ENCODE measurements around the gene FMN2.

FMN2 gene

DNA sequence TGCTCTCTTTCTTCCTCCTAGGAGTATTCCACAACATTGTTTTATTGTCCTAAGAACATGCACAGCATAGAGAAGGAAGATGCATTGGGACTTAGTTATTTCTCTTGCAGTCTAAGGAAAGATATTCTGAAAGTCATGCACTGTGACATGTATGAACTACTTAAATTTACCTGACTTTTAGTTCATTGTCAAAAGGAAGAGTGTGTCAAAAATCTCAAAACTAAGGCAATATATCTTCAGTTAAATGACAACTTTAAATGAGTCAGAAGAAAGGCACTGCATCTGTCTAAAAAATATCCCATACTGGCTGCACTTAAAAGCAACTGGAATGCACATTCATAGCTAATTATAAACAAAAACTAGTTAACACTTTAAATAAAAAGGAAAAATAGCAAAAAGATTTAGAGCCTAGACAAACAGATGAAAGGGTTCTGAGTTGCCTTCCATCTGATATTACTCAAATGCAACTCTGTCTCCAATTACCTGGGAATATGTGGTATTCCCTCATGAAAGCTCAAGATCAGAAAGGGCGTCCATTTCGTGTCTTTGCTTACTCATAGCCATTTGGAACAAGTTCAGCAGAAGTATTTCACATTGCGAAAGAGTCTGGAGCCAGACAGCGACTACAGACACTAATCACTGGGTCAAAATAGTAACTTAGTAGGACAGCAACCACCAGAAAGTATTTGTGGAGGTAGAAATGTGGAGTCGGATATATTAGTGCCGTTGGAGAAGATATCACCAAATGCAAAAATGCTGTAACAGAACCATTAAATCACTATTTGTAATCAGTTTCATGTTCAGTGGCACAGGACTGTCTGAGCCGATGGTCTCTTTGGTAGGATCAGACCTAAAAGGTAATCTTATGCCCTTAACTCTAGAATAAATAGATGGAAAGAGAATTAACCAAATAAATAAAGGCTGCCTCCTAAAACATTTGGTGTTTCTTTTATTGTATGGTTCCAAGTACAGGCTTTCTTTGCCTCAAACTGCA lies 294.6 kb downstream of the FMN2 start:
- no peaks in the 10 kb centered on the region for H3K79me2 ChIP-seq (ENCODE audit: low read length)
- H3K4me2 ChIP-seq (ENCODE audit: low read length), result no peak overlapping the region

DNA sequence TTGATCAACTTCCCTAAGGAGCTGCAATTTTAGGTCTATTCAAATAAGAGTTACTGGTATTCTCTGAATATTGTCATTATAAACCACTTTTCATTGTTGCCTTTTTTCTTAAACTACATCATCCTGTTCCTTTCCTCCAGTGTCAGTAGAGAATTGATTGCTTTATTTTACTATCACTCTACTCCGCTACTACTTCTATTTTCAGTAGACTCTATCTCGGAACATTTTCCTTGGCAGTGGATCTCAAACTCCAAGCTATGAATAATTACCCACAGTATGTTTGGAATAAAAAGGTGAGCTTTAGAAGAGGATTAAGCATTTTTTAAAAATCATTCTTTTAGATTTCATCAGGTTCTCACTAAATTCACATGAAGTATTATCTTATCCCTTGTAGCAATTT lies 295.4 kb downstream of the FMN2 start:
- H3K9me3 ChIP-seq (ENCODE audit: insufficient read depth, low read length), result no peaks in the 10 kb centered on the region
- H3K79me2 ChIP-seq (ENCODE audit: low read length), result no peaks in the 10 kb centered on the region
- peaks cover 9% of the 10 kb centered on the region; the same call in 1 of the 2 replicates for H3K27me3 ChIP-seq (ENCODE audit: low read depth, low read length)
- H3K4me3 ChIP-seq (ENCODE audit: low read length), result no peak overlapping the region
- no peak overlapping the region for H2AFZ ChIP-seq (ENCODE audit: low read depth, low read length)
- H3K4me2 ChIP-seq (ENCODE audit: low read length), result no peak overlapping the region
- H3K36me3 ChIP-seq (replicated peaks; ENCODE audit: low read depth, low read length), result no peaks in the 10 kb centered on the region
- no peak overlapping the region for H3K27ac ChIP-seq (ENCODE audit: low read length)
- TF ChIP-seq, protein P1, sequence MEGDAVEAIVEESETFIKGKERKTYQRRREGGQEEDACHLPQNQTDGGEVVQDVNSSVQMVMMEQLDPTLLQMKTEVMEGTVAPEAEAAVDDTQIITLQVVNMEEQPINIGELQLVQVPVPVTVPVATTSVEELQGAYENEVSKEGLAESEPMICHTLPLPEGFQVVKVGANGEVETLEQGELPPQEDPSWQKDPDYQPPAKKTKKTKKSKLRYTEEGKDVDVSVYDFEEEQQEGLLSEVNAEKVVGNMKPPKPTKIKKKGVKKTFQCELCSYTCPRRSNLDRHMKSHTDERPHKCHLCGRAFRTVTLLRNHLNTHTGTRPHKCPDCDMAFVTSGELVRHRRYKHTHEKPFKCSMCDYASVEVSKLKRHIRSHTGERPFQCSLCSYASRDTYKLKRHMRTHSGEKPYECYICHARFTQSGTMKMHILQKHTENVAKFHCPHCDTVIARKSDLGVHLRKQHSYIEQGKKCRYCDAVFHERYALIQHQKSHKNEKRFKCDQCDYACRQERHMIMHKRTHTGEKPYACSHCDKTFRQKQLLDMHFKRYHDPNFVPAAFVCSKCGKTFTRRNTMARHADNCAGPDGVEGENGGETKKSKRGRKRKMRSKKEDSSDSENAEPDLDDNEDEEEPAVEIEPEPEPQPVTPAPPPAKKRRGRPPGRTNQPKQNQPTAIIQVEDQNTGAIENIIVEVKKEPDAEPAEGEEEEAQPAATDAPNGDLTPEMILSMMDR (IDR thresholded peaks at IDR 0.05; ENCODE audit: low read depth, low read length), result no peak
- no peak for TF ChIP-seq EZH2phosphoT487 (IDR thresholded peaks at IDR 0.05; ENCODE audit: low read depth)
- H4K20me1 ChIP-seq (ENCODE audit: insufficient read depth, low read length), result no peaks in the 10 kb centered on the region
- no peaks in the 10 kb centered on the region for H3K4me1 ChIP-seq (ENCODE audit: low read length)
- no peak overlapping the region for H3K9ac ChIP-seq (ENCODE audit: low read length)

More for the DNA sequence above, 294.6 kb downstream of the FMN2 start:
- Histone ChIP-seq H3K36me3 (replicated peaks; ENCODE audit: low read depth, low read length) (no peaks in the 10 kb centered on the region), H3K27me3 (ENCODE audit: low read depth, low read length) (peaks cover 9% of the 10 kb centered on the region; the same call in 1 of the 2 replicates), H2AFZ (ENCODE audit: low read depth, low read length) (no peak overlapping the region), H3K9ac (ENCODE audit: low read length) (no peak overlapping the region), H3K4me3 (ENCODE audit: low read length) (no peak overlapping the region), H3K4me1 (ENCODE audit: low read length) (no peaks in the 10 kb centered on the region), H4K20me1 (ENCODE audit: insufficient read depth, low read length) (no peaks in the 10 kb centered on the region), H3K9me3 (ENCODE audit: insufficient read depth, low read length) (no peaks in the 10 kb centered on the region), H3K27ac (ENCODE audit: low read length) (no peak overlapping the region)
- TF ChIP-seq, protein P1 (IDR thresholded peaks at IDR 0.05; ENCODE audit: low read depth, low read length), result no peak
- no peak for TF ChIP-seq EZH2phosphoT487 (IDR thresholded peaks at IDR 0.05; ENCODE audit: low read depth)

DNA sequence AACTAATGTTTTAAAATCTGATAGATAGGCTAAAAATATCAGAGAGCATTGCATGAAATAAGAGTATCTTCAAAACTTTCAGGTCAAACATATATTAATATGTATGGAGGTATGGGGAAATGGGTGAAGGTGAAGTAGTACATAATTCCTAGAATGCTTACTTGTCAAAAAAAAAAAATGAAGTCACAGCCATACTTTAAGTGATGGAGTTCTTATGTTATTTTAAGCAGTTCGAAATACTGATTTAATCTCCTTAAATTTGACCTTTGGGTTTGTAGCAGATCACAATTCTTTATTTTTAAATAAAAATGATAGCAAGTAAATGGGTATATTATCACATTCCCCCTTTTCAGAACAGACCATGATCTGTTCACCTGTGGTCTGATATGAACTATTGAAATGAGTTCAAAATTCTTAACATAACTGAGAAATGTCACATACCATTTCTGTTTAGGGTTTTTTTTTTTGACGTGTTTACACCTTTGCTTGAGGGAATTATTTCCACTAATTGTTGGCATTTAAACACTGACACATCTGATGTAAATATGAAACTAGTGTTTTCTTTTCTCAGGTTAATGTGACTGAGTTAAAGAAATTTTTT lies 300.1 kb downstream of the FMN2 start:
- TF ChIP-seq, protein P1 (IDR thresholded peaks at IDR 0.05; ENCODE audit: low read depth, low read length), result no peak
- no peak for TF ChIP-seq EZH2phosphoT487 (IDR thresholded peaks at IDR 0.05; ENCODE audit: low read depth)
- H3K4me1 ChIP-seq (ENCODE audit: low read length), result no peaks in the 10 kb centered on the region
- H3K9ac ChIP-seq (ENCODE audit: low read length), result no peak overlapping the region
- no peaks in the 10 kb centered on the region for H4K20me1 ChIP-seq (ENCODE audit: insufficient read depth, low read length)
- H3K9me3 ChIP-seq (ENCODE audit: insufficient read depth, low read length), result no peaks in the 10 kb centered on the region
- H2AFZ ChIP-seq (ENCODE audit: low read depth, low read length), result no peak overlapping the region
- H3K4me3 ChIP-seq (ENCODE audit: low read length), result no peak overlapping the region
- no peak overlapping the region for H3K27ac ChIP-seq (ENCODE audit: low read length)
- H3K4me2 ChIP-seq (ENCODE audit: low read length), result no peak overlapping the region
- 0 out of 2 replicates have a peak, but pooled peaks cover 5% of the 10 kb centered on the region for H3K27me3 ChIP-seq (ENCODE audit: low read depth, low read length)
- no peaks in the 10 kb centered on the region for H3K79me2 ChIP-seq (ENCODE audit: low read length)
- H3K36me3 ChIP-seq (replicated peaks; ENCODE audit: low read depth, low read length), result no peaks in the 10 kb centered on the region

DNA sequence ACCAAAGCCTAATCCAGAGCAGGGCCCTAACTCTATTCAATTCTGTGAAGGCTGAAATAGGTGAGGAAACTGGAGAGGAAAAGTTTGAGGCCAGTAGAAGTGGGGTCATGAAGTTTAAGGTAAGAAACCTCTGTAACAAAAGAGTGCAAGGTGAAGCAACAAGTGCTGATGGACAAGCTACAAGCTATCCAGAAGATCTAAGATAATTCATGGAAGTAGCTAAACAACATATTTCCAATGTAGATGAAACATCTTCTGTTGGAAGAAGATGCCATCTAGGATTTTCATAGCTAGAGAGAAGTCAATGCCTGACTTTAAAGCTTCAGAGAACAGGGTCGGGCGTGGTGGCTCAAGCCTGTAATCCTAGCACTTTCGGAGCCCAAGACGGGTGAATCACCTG lies 302.7 kb downstream of the FMN2 start:
- no peak for TF ChIP-seq EZH2phosphoT487 (IDR thresholded peaks at IDR 0.05; ENCODE audit: low read depth)
- TF ChIP-seq, protein P1 (IDR thresholded peaks at IDR 0.05; ENCODE audit: low read depth, low read length), result no peak
- H3K9ac ChIP-seq (ENCODE audit: low read length), result no peak overlapping the region
- no peak overlapping the region for H2AFZ ChIP-seq (ENCODE audit: low read depth, low read length)
- H3K27me3 ChIP-seq (ENCODE audit: low read depth, low read length), result no peaks in the 10 kb centered on the region
- H3K4me2 ChIP-seq (ENCODE audit: low read length), result no peak overlapping the region
- H3K4me1 ChIP-seq (ENCODE audit: low read length), result no peaks in the 10 kb centered on the region
- H3K36me3 ChIP-seq (replicated peaks; ENCODE audit: low read depth, low read length), result no peaks in the 10 kb centered on the region
- H3K27ac ChIP-seq (ENCODE audit: low read length), result no peak overlapping the region
- no peaks in the 10 kb centered on the region for H3K79me2 ChIP-seq (ENCODE audit: low read length)
- H3K4me3 ChIP-seq (ENCODE audit: low read length), result no peak overlapping the region
- H3K9me3 ChIP-seq (ENCODE audit: insufficient read depth, low read length), result no peaks in the 10 kb centered on the region
- H4K20me1 ChIP-seq (ENCODE audit: insufficient read depth, low read length), result no peaks in the 10 kb centered on the region
